HG03196 (cell line): ENCODE measurements around the gene MPST.

Experiments used
- ATAC-seq: cut with Tn5 transposase; IDR thresholded peaks from one replicate; pipeline ENCODE4 v1.9.1; 2021; ENCODE audit not compliant: unreplicated experiment

The MPST gene

GRCh38 chr22:37075822-37076433 lies 56.4 kb downstream of the MPST start:
- ATAC-seq, result no peak

- ATAC-seq, result no peak
These were observed 58.4 kb downstream of the MPST start for GRCh38 chr22:37077802-37078448.

- no peak for ATAC-seq
These were observed 59.6 kb downstream of the MPST start for GRCh38 chr22:37079158-37079557.
